Measurements from ENCODE around the gene COL5A1. TPM values are rescaled to one million over a fixed set of nuclear protein-coding genes. Genes with fewer than 3 reads are reported as not detected.

Gene COL5A1
- total RNA-seq, 1 experiment from 2014 or later, result not detected

GRCh38 chr9:134704498-134704897 is 62.9 kb downstream of the COL5A1 start:
- intact Hi-C loops (cut with micrococcal nuclease), result no loop called here
- no peaks in the 10 kb centered on the region for H3K36me3 Mint-ChIP-seq (ENCODE audit: insufficient read depth, unreplicated experiment)
- no peak for DNase-seq (ENCODE audit: unreplicated experiment)
- H3K4me3 Mint-ChIP-seq (ENCODE audit: unreplicated experiment), result no peak overlapping the region
- POLR2A ChIA-PET, result interaction anchor here (1.9 kb wide), 1 partner anchor 9 kb away, joined by 6 read pairs; no protein-coding TSS in a partner anchor
- no peaks in the 10 kb centered on the region for H3K9me3 Mint-ChIP-seq (ENCODE audit: unreplicated experiment)
- CTCF ChIA-PET, result interaction anchor here (0.6 to 3.7 kb wide), 4 partner anchors 11 to 732 kb away, joined by 3 to 18 read pairs (median 5); no protein-coding TSS in a partner anchor
- peaks cover 26% of the 10 kb centered on the region for H3K27me3 Mint-ChIP-seq (ENCODE audit: insufficient read depth, unreplicated experiment)
- H3K4me1 Mint-ChIP-seq (ENCODE audit: insufficient read depth, unreplicated experiment), result peaks cover 10% of the 10 kb centered on the region
- no TSS peak for BruUV-seq (replicated peaks)
- H3K27ac Mint-ChIP-seq (ENCODE audit: low read depth, unreplicated experiment), result no peak overlapping the region
- no peak for TF ChIP-seq CTCF (IDR thresholded peaks at IDR 0.05; ENCODE audit: unreplicated experiment)

GRCh38 chr9:134705786-134706185 is 64.2 kb downstream of the COL5A1 start:
- ChIA-PET POLR2A (no interaction called here), CTCF (no interaction called here)
- no peak for DNase-seq (ENCODE audit: unreplicated experiment)
- Mint-ChIP-seq H3K4me1 (ENCODE audit: insufficient read depth, unreplicated experiment) (peaks cover 10% of the 10 kb centered on the region), H3K9me3 (ENCODE audit: unreplicated experiment) (no peaks in the 10 kb centered on the region), H3K27me3 (ENCODE audit: insufficient read depth, unreplicated experiment) (peaks cover 26% of the 10 kb centered on the region), H3K36me3 (ENCODE audit: insufficient read depth, unreplicated experiment) (no peaks in the 10 kb centered on the region), H3K4me3 (ENCODE audit: unreplicated experiment) (no peak overlapping the region), H3K27ac (ENCODE audit: low read depth, unreplicated experiment) (no peak overlapping the region)
- no TSS peak for BruUV-seq (replicated peaks)
- intact Hi-C loops (cut with micrococcal nuclease), result no loop called here
- TF ChIP-seq CTCF (IDR thresholded peaks at IDR 0.05; ENCODE audit: unreplicated experiment), result no peak

- POLR2A ChIA-PET, result interaction anchor here (0.5 kb wide), 1 partner anchor 31 kb away, joined by 4 read pairs; no protein-coding TSS in a partner anchor
These were observed 64.9 kb downstream of the COL5A1 start for GRCh38 chr9:134706522-134706921.

GRCh38 chr9:134707031-134707680 is 65.6 kb downstream of the COL5A1 start:
- no peak overlapping the region for H3K27ac Mint-ChIP-seq (ENCODE audit: low read depth, unreplicated experiment)
- peaks cover 10% of the 10 kb centered on the region for H3K4me1 Mint-ChIP-seq (ENCODE audit: insufficient read depth, unreplicated experiment)
- H3K27me3 Mint-ChIP-seq (ENCODE audit: insufficient read depth, unreplicated experiment), result peaks cover 26% of the 10 kb centered on the region
- H3K4me3 Mint-ChIP-seq (ENCODE audit: unreplicated experiment), result no peak overlapping the region
- H3K9me3 Mint-ChIP-seq (ENCODE audit: unreplicated experiment), result no peaks in the 10 kb centered on the region
- no TSS peak for BruUV-seq (replicated peaks)
- intact Hi-C loops (cut with micrococcal nuclease), result no loop called here
- CTCF ChIA-PET, result interaction anchor here (0.9 to 1.5 kb wide), 2 partner anchors 9 to 19 kb away, joined by 4 to 5 read pairs; no protein-coding TSS in a partner anchor
- POLR2A ChIA-PET, result interaction anchor here (0.5 to 0.6 kb wide), 2 partner anchors 30 to 543 kb away, joined by 4 to 5 read pairs; partner anchors contain the start of gene RNU6ATAC
- no peaks in the 10 kb centered on the region for H3K36me3 Mint-ChIP-seq (ENCODE audit: insufficient read depth, unreplicated experiment)
- no peak for TF ChIP-seq CTCF (IDR thresholded peaks at IDR 0.05; ENCODE audit: unreplicated experiment)
- DNase-seq (ENCODE audit: unreplicated experiment), result no peak

More at GRCh38 chr9:134706522-134706921, 64.9 kb downstream of the COL5A1 start:
- no peaks in the 10 kb centered on the region for H3K36me3 Mint-ChIP-seq (ENCODE audit: insufficient read depth, unreplicated experiment)
- H3K4me1 Mint-ChIP-seq (ENCODE audit: insufficient read depth, unreplicated experiment), result peaks cover 10% of the 10 kb centered on the region
- DNase-seq (ENCODE audit: unreplicated experiment), result no peak
- H3K27ac Mint-ChIP-seq (ENCODE audit: low read depth, unreplicated experiment), result no peak overlapping the region
- no TSS peak for BruUV-seq (replicated peaks)
- H3K9me3 Mint-ChIP-seq (ENCODE audit: unreplicated experiment), result no peaks in the 10 kb centered on the region
- CTCF ChIA-PET, result no interaction called here
- no peak for TF ChIP-seq CTCF (IDR thresholded peaks at IDR 0.05; ENCODE audit: unreplicated experiment)
- H3K4me3 Mint-ChIP-seq (ENCODE audit: unreplicated experiment), result no peak overlapping the region
- peaks cover 26% of the 10 kb centered on the region for H3K27me3 Mint-ChIP-seq (ENCODE audit: insufficient read depth, unreplicated experiment)
- intact Hi-C loops (cut with micrococcal nuclease), result no loop called here

Data from MCF 10A (cell line).